HK-2 (cell line): ENCODE data around the gene MICALL1.
"Not testable (repeated sequence)": the region's sequence is repeated elsewhere in the genome, so short reads cannot be mapped to it uniquely, and the experiment has no call there.

Experiments used
- DNase-seq: peaks from one replicate; pipeline ENCODE4 v3.0.0-alpha.2; 2018; ENCODE audit not compliant: unreplicated experiment

MICALL1 gene

DNA sequence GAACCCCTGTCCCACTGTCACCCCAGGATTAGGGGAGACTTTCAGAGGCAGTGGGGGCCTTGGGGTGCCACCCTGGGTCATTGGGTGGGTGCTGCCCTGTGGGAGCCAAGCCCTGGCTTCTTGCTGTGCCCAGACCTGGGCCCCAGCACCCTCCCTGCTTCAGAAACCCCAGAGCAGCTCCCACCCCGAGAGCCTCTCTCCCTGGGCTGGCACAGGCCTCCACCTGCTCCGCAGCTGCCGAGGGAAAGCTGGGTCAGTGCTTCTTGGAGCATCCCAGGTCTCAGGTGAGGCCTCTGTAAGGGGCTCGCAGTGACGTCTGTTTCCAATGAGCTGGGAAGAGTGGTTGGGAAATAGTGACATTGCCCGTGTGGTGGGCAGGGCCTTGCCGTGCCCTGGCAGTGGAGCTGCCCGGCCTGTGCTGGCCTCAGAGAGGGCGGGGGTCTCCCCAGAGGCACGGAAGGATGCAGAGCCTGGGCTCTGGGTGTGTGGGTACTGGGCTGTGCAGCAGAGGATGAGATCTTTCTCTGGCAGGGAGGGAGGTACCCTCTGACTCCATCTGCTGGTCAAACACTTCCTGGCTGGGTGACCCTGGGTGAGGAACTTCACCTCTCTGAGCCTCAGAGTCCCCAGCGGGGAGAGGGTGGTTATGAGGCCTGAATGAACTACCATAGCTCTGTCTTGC lies 24.3 kb downstream of the MICALL1 start:
- no peak for DNase-seq

DNA sequence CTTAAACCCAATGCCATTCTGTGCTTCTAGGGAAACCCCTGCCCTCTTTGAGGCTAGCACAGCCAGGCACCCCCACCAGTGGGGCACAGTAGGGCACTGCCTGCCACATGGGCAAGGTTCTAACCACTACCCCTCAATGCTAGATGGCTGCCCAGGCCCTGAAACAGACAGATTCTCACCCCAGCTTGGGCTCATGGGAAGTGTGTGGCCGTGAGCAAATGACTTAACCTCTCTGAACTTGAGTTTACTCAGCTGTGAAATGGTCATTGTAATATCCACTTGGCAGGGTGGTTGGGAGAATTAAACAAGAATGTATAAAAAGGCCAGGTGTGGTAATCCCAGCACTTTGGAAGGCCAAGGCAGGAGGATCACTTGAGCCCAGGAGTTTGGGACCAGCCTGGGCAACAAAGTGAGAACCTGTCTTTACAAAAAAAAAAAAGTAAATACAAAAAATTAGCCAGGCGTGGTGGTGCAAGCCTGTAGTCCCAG lies 24.9 kb downstream of the MICALL1 start:
- DNase-seq: no peak

DNA sequence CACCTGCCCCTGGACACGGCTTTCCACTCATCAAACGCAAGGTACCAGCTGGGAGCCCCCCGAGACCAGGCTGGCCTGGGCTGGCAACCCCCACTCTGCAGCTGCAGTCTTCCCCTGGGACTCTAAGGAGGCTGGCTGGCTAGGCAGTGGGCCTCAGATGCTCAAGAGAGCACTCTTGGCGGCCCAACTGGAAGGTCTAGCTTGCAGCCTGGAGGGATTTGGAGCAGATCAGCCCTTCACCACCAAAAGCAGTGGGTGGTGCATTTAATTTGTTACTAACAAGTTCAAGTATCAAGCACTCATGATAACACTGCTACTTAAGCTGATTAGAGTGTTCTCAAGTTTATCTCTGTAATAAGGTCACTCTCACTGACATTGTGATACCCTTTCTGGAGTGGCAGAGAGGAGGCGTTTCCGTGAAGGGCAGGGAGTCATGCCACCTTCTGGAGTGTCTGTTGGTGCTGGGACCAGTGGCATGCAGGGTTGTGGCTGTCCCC lies 25.8 kb downstream of the MICALL1 start:
- no peak for DNase-seq

DNA sequence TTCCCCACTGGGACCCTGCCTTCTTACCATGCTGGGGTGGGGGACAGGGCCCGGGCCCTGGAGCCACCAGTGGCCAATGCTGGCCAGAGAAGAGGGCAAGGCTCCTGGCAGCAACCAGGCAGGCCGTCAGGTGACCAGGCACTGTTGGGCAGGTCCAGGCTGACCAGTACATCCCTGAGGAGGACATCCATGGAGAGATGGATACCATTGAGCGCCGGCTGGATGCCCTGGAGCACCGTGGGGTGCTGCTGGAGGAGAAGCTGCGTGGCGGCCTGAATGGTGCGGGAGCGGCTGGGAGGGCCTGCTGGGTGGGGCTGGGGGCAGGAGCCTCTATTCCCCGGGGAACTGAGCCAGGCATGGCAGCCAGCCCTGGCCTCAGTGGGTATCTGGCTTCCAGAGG lies 26.3 kb downstream of the MICALL1 start:
- DNase-seq: no peak

DNA sequence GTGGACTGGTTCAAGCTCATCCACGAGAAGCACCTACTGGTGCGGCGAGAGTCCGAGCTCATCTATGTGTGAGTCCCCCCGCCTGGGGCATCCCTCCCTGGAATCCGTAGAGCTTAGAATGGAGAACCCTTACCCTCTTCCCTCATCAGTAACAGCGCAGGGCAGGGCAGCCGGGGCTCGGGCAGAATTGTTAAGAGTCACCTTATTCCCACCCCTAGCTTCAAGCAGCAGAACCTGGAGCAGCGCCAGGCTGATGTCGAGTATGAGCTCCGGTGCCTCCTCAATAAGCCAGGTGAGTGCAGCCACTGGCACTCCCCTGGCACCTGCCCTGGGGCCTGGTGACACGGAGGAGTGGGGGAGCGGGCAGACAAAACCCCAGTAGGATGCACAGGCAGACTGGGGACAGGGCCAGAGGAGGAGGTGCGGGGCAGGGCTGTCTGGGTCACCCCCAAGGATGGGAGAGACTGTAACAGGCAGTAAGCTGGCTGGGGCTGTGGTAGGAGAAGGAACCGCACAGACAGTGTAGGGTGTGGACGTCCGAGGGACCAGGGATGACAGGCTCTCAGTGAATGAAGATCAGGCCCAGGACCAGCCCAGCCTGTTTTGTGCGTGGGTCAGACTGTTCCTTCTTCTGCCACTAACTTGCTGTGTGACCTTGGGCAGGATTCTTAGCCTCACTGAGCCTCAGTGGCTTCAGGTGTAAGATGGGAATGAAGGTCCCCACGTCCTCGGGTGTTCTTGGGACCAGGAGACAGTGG lies 26.9 kb downstream of the MICALL1 start:
- DNase-seq: no peak

DNA sequence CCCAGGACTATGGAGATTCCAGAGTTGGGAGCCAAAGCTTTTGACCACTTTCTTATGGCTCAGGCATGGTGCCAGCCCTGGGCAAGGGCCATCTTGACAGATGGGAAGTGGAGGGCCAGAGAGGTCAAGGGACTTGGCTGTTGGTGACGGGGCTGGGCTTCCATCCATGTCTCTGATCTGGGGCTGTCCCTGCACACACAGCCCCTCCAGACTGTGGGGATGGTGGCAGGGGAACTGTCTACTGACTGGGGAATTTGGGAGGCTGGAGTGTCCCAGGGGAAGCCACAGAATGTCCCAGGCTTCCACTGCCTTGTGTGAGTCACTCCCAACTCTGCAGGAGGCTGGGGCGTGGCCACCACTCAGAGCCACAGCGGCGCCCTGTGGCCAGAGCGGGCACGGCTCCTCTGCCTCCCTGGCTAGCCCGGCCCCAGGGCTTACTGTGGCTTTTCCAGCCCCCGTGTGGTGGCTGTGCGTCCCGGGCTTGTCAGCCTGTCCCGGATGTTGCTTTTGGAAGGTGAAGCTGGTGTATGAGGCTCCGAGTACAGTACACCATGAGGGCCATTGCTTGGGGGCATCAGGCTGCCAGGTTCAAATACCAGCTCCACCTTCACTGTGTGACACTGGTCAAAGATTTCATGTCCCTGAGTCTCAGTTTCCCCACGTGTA lies 27.7 kb downstream of the MICALL1 start:
- DNase-seq: peak; percentile 90

DNA sequence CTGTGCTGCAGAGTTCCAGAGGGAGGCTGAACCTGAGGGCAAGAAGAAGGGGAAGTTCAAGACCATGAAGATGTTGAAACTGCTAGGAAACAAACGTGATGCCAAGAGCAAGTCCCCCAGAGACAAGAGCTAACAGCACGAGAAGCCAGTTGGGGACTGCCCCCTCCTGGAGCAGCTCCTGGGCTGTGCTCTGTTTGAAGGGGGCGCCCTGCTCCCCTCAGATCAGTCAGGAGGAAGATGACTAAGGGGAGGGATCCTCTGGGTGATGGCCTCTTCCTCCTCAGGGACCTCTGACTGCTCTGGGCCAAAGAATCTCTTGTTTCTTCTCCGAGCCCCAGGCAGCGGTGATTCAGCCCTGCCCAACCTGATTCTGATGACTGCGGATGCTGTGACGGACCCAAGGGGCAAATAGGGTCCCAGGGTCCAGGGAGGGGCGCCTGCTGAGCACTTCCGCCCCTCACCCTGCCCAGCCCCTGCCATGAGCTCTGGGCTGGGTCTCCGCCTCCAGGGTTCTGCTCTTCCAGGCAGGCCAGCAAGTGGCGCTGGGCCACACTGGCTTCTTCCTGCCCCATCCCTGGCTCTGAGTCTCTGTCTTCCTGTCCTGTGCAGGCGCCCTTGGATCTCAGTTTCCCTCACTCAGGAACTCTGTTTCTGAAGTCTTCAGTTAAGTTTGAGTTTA lies 34.7 kb downstream of the MICALL1 start:
- no peak for DNase-seq

DNA sequence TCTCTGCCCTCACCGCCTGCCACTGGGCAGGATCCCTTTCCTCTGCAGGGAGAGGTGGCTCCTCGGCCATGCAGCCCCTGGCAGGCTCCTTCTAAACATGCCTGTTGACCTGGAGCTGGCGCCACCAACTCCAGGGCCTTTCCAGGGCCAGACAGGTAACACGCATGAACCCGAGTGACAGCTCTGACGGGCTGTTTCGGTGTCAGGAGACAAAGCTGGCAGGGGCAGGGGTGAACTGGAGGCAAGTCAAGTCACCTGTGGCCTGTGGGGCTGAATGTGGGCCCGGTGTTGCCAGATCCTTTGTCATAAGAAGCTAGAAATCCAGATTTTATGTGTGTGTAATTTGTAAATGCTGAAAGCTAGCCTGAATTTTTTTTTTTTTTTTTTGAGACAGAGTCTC lies 36.0 kb downstream of the MICALL1 start:
- no peak for DNase-seq

DNA sequence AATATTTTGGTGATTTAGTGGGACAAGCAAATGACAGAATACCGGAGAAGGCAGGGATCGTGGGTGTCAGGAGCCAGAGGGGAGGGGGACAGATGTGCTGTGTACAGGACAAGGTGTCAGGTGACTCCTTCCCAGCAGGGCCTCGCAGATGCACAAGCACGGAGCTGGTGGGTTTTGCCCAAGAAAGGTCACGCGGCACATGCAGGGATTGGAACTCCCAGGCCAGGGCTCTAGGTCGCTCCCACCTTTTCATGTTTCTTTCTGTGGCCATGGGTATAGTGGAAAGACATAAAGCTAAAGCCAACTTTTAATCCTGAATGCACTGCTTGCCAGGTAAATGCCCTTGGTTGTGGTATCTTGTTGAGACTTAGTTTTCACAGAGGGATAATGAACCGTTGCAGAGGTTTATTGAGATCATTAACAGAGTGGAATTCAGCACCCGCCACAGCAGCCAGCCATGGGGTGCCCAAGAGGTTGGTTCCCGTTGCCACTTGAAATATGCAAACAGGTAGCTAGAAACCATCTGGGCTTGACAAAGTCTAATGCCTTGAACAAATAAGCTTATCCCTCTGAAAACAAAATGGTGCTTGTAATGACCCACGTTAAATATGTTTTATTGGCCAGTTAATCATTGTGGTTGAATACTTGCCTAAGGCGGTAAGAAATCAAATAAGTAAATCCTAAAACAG lies 37.2 kb downstream of the MICALL1 start:
- DNase-seq: no peak

DNA sequence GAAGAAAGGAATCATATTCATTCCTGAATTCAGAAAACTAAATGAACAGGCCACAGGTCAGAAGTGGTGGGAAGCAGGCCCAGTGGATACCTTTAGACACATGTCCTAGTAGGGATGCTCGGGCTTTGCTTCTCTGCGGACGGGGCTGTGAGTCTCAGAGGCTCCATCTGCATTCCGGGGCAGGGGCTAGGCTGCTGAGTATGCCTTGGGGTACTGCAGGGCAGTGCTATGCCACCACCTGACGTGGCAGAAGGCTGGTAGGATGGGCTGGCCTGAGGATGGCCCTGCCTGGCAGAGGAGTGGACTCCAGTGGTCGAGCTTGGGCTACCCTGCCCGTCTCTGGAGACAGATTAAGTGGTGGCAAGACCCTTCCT lies 37.7 kb downstream of the MICALL1 start:
- no peak for DNase-seq

DNA sequence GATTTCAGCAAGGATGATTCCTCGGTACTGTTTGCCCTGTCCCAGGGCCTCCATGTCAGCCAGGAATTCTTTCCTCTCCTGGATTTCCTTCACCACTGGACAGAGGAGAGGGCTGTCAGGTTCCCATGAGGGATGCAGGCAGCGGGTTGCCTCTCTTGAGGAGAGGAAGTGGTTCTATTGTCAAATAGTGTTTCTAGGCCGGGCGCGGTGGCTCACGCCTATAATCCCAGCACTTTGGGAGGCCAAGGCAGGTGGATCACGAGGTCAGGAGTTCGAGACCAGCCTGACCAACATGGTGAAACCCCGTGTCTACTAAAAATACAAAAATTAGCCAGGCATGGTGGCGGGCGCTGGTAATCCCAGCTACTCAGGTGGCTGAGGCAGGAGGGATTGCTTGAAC lies 38.3 kb downstream of the MICALL1 start:
- not testable (repeated sequence) for DNase-seq

DNA sequence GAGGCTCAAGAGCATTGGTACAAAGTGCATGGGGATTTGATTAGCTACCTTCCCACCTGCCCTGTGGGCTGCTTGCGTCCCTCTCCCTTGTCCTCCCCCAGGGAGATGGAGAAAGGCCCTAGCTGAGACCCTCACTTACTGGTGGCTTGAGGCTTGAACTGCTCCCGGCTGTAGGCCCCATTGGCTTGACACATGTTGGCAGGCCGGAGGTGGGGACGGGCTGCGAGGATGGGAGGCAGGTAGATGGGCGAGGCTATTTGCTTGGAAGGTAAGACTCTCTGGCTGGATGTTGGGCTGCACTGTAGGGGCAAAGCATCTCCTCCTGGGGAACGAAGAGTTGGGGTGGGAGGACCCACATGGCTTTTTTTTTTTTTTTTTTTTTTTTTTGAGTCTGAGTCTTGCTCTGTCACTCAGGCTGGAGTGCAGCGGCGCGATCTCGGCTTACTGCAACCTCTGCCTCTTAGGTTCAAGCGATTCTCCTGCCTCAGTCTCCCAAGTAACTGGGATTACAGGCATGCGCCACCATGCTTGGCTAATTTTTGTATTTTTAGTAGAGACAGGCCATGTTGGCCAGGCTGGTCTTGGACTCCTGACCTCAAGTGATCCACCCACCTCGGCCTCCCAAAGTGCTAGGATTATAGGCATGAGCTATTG lies 41.2 kb downstream of the MICALL1 start:
- not testable (repeated sequence) for DNase-seq

DNA sequence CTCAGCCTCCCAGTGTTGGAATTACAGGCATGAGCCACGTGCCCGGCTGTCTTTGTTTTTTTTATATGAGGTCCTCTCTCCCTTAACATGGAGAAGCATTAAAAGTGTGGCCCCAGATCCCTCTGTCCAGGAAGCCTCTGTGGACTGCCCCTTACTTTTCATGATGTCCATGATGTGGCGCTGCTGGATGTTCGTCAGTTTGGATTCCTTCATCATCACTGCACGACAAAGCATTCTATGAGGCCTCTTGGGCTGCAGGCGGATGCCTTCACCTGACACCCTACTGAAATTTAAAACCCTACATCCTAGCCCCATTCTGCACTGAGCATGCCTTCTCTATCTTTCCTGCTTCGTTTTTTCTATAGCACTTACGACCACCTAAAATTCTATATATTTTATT lies 45.2 kb downstream of the MICALL1 start:
- DNase-seq: no peak

DNA sequence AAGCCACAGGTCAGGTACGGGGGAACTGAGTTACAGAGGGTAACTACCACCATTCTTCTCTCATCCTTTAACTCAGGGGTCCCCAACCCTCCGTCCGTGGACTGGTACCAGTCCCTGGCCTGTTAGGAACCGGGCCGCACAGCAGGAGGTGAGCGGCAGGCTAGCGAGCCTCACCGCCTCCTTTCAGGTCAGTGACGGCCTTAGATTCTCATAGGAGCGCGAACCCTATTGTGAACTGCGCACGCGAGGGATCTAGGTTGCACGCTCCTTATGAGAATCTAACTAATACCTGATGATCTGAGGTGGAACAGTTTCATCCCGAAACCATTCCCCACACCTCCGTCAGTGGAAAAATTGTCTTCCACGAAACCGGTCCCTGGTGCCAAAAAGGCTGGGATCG lies 46.5 kb downstream of the MICALL1 start:
- DNase-seq: not testable (repeated sequence)

DNA sequence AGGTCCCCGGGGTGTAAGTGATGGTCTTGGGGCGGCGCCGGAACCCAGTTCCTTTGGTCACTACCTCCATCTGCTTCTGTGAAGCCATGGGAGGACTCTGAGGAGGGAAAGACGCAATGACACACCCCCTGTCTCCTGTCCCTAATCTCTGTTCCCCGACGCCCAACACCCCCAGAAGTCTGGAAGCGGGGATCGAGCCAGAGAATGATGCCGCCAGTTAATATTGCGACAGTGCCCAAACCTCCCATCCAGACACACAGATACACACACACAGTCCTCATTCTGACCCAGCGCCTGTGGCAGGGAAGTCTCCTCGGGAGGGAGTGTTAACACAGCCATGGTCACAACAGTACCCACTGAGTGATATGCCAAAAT lies 47.0 kb downstream of the MICALL1 start:
- no peak for DNase-seq

DNA sequence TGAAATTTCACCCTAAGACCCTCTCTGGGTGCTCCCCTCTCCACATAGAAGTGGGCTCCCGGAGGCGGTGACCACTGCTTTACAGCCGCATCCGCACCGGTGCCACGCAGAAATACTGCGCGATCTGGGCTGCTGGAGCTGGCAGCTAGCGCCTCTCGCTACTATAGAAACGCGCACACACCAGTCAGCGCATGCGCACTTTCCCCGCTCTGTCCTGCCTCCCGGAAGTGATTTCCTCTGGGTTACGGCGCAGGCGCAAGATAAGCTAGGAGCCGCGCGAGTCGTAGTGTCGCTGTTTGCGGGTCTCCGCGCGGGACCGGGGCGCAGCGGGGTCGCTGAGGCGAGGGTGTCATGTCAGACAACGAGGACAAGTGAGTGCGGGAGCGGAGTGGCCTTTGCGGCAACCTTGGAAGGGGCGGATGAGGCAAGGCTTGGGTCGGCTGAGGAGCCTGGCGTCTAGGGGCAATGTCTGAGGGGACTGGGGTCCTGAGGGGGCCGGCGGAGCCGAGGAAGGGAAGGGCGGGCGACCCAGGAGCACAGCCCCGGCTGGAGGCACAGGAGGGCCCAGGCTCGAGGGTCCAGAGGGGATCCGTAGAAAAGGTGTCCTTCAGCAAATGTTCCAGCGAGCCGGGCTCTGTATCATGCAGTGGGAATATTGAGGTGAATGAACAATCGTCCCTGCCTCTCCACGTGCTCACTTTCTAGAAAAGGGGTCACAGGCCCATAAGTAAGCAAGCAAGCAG lies 47.5 kb downstream of the MICALL1 start, which contains the start of the genes C22orf23 and POLR2F:
Gene C22orf23, minus strand, starts transcription at position 165 of the 743 bp plus-strand sequence. CDS start 452 bp downstream, outside the sequence.
Gene POLR2F, plus strand, starts transcription at position 263 of the 743 bp plus-strand sequence. Its CDS starts 89 bp downstream, at position 352.
- peak; percentile 93 for DNase-seq

DNA sequence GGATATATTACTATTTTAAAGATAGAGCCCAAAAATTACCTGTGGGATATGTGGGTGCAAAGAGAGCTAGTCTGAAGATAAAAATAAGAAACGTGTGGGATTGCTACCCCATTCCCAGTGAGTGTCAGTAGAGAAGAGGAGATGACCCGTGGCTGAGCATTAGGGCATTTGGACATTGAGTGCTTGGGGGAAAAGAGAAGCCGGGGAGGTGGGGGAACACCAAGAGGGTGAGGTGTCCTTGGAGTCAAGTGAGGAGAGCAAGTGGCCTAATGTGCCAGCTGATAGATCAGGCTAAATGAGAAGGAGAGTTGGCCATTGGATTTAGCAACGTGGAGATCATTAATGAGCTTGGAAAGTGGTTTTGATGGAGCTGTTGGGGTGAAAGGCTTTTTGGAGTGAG lies 48.6 kb downstream of the MICALL1 start:
- no peak for DNase-seq

DNA sequence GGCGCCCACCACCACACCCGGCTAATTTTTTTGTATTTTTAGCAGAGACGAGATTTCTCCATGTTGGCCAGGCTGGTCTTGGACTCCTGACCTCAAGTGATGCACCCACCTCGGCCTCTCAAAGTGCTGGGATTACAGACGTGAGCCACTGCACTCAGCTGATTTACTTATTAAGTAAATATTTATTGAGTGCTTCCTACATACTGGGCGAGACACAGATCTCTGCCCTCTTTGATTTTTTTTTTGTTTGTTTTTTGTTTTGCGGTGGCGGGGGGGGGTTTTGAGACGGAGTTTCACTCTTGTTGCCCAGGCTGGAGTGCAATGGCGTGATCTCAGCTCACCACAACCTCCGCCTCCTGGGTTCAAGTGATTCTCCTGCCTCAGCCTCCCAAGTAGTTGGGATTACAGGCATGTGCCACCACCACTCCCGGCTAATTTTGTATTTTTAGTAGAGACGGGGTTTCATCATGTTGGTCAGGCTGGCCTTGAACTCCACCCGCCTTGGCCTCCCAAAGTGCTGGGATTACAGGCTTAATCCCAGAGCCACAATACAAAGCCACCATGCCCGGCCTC lies 49.8 kb downstream of the MICALL1 start:
- not testable (repeated sequence) for DNase-seq

DNA sequence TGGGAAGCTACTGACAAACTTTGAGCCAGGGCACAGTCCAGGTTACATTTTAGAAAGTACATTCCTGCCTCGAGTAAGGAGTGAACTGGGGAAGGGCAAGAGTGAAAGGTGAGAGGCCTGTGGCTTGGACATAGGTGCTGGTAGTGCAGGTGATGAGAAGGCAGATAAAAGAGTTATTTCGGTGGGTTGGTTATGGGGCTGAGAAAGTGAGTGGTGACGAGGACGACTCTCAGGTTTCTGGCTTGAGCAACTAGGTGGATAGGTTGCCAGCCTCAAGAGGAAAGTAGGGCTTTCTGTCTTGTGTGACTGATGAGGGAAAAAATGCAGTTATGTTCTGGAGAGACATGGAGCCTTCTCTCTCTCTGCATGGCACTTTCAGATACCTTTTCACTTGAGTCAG lies 51.1 kb downstream of the MICALL1 start:
- DNase-seq: no peak
